ENCODE measurements around the gene ADGRB3.

DNA sequence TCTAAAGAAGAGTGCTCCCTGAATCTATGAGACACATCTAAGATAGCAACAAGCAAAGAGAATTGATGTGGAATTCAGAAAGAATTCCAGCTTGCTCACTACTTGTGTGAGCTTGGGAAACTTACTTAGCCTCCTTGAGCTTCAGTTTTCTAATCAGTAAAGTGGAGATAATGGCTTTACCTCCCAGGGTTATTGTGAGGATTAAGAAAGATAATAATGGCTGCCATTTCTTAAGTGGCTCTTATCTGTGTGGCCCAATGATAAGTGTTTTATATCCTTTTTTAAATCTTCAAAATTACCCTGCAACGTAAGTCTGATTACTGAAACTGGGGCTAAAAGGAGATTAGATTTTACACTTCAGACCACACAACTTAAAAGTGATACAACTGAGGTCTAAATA is 743.2 kb downstream of the ADGRB3 start:
- TF ChIP-seq, protein P1, sequence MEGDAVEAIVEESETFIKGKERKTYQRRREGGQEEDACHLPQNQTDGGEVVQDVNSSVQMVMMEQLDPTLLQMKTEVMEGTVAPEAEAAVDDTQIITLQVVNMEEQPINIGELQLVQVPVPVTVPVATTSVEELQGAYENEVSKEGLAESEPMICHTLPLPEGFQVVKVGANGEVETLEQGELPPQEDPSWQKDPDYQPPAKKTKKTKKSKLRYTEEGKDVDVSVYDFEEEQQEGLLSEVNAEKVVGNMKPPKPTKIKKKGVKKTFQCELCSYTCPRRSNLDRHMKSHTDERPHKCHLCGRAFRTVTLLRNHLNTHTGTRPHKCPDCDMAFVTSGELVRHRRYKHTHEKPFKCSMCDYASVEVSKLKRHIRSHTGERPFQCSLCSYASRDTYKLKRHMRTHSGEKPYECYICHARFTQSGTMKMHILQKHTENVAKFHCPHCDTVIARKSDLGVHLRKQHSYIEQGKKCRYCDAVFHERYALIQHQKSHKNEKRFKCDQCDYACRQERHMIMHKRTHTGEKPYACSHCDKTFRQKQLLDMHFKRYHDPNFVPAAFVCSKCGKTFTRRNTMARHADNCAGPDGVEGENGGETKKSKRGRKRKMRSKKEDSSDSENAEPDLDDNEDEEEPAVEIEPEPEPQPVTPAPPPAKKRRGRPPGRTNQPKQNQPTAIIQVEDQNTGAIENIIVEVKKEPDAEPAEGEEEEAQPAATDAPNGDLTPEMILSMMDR (IDR thresholded peaks at IDR 0.05) = no peak
- no peak for TF ChIP-seq POLR2AphosphoS5 (IDR thresholded peaks at IDR 0.05)

Data from breast epithelium (tissue), 3 donors.